Activated CD8-positive, alpha-beta T cell treated with anti-CD3 and anti-CD28 coated beads for 36 hours (primary cell): Measurements from ENCODE around the gene COX8A. TPM values are rescaled to one million over a fixed set of nuclear protein-coding genes. Genes with fewer than 3 reads are reported as not detected.
A peak's percentile ranks its signal among the peaks of the same experiment; 100 is the strongest.

Experiments
- ATAC-seq: fragments of 200-7000 bp; cut with Tn5 transposase; one replicate; pipeline ENCODE4 v1.10.0; 2021; ENCODE audit warnings: mild to moderate bottlenecking, moderate library complexity
- CTCF ChIA-PET: fragments of 350-600 bp; sonication (Branson Sonifier 250); formaldehyde crosslinking; loops from one replicate; lab custom pipeline; 2021; ENCODE audit warnings: antibody characterized with exemption; lab: Charles Lee
- POLR2A ChIA-PET: fragments of 350-600 bp; sonication (Branson Sonifier 250); formaldehyde crosslinking; loops from one replicate; lab custom pipeline; 2021; ENCODE audit warnings: antibody characterized with exemption; lab: Charles Lee
- DNase-seq: peaks from one replicate; pipeline ENCODE4 v3.0.0-alpha.2; 2020
- H3K27ac Mint-ChIP-seq: one replicate; pipeline ENCODE4 v1.8.0; 2021; ENCODE audit warnings: mild to moderate bottlenecking, mixed read lengths
- H3K27me3 Mint-ChIP-seq: one replicate; pipeline ENCODE4 v1.8.0; 2021; ENCODE audit warnings: mixed read lengths
- H3K36me3 Mint-ChIP-seq: one replicate; pipeline ENCODE4 v1.8.0; 2021; ENCODE audit warnings: low read depth, mixed read lengths
- H3K4me1 Mint-ChIP-seq: one replicate; pipeline ENCODE4 v1.8.0; 2021; ENCODE audit warnings: low read depth, mixed read lengths
- H3K4me3 Mint-ChIP-seq: one replicate; pipeline ENCODE4 v1.8.0; 2021; ENCODE audit warnings: mild to moderate bottlenecking, moderate library complexity, mixed read lengths
- H3K9me3 Mint-ChIP-seq: one replicate; pipeline ENCODE4 v1.8.0; 2021; ENCODE audit warnings: mixed read lengths
- intact Hi-C: fragments of 100-400 bp; cut with micrococcal nuclease; formaldehyde crosslinking; loops from one replicate; pipeline ENCODE4 v1.10.0; 2022
- total RNA-seq, 2 experiments: library from RNA; stranded (reverse); gene quantifications; one replicate each; pipeline ENCODE4 v1.2.3, GENCODE V29; 2021
- TF ChIP-seq, protein P1 (sequence below): fragments of 200-600 bp; IDR thresholded peaks from one replicate; pipeline ENCODE4 v1.8.0; 2022; ENCODE audit warnings: antibody characterized with exemption, mild to moderate bottlenecking

The COX8A gene
- total RNA-seq, 2 experiments from 2014 or later, result 436 to 497 TPM

DNA sequence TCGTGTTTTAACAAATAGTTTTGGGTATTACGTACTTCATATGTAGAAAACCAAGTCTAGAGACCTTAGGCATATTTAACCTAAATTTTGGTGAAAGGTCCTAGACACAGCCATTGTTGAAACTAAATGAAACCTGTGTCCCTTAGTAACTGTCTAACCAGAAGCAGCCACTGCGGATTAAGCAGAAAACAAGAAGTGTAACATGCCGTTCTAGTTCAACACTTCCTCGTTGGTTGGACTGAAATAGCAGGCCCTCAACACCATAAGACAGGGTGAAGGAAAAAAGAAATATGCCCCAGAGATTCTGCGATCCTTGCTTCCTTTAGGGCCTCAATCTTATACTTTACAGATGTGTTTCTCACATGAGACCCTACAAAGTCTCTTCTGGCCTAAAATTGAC lies 33.6 kb upstream of the COX8A start:
- intact Hi-C loops, result no loop called here
- TF ChIP-seq, protein P1, sequence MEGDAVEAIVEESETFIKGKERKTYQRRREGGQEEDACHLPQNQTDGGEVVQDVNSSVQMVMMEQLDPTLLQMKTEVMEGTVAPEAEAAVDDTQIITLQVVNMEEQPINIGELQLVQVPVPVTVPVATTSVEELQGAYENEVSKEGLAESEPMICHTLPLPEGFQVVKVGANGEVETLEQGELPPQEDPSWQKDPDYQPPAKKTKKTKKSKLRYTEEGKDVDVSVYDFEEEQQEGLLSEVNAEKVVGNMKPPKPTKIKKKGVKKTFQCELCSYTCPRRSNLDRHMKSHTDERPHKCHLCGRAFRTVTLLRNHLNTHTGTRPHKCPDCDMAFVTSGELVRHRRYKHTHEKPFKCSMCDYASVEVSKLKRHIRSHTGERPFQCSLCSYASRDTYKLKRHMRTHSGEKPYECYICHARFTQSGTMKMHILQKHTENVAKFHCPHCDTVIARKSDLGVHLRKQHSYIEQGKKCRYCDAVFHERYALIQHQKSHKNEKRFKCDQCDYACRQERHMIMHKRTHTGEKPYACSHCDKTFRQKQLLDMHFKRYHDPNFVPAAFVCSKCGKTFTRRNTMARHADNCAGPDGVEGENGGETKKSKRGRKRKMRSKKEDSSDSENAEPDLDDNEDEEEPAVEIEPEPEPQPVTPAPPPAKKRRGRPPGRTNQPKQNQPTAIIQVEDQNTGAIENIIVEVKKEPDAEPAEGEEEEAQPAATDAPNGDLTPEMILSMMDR, result no peak
- Mint-ChIP-seq H3K4me1 (peaks cover 29% of the 10 kb centered on the region), H3K36me3 (no peaks in the 10 kb centered on the region), H3K9me3 (no peaks in the 10 kb centered on the region), H3K27ac (no peak overlapping the region), H3K27me3 (no peaks in the 10 kb centered on the region), H3K4me3 (peak overlapping the region; percentile 79)
- ATAC-seq (no peak), DNase-seq (no peak)
- POLR2A ChIA-PET, result no interaction called here
- CTCF ChIA-PET, result no interaction called here

DNA sequence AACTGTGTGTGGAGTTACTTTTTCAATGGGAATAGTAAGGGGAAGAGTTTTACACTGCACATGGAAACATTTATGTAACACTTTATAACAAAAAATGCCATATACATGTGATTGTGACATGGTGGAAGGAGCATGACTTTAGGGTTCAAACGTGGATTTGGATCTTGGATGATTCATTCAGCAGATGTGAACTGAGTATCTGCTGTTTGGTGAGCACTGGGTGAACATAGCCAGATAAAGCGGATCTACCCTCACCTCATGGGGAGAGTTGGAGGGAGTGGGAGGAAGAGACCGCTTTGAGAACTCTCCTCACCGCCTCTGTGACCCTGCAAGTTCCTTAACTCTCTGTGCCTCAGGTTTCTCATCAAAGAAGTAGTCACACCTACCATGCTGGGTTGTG lies 32.5 kb upstream of the COX8A start:
- Mint-ChIP-seq H3K27ac (no peak overlapping the region), H3K27me3 (no peaks in the 10 kb centered on the region), H3K4me3 (no peak overlapping the region), H3K9me3 (no peaks in the 10 kb centered on the region), H3K36me3 (peaks cover 6% of the 10 kb centered on the region), H3K4me1 (peaks cover 29% of the 10 kb centered on the region)
- TF ChIP-seq, protein P1, result no peak
- ChIA-PET CTCF (interaction anchor here (1.0 to 8.8 kb wide), 3 partner anchors 10 to 106 kb away, joined by 3 to 146 read pairs (median 3); partner anchors contain the start of gene MARK2), POLR2A (no interaction called here)
- no peak for DNase-seq
- intact Hi-C loops, result no loop called here
- ATAC-seq, result no peak

DNA sequence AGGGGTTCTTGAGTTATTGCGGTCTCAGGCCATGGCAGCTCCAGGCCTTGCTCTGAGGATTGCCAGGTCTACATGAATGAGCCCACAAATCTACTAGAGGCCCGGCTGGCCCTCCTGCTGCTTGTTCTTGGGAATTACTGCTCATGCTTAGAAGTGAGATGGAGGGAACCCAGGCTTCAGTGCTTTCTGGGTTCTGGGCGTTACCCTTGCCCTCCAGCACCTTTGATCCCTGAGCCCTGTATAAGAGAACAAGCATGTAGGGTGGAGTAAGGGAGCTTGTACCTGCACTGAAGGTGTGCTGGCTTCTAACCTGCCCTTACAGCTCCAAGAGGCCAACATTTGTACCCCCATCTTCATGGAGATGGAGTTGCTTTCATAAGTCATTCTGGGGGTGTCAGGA lies 31.6 kb upstream of the COX8A start:
- POLR2A ChIA-PET, result no interaction called here
- DNase-seq (no peak), ATAC-seq (no peak)
- Mint-ChIP-seq H3K9me3 (no peaks in the 10 kb centered on the region), H3K36me3 (peaks cover 7% of the 10 kb centered on the region), H3K4me1 (peaks cover 28% of the 10 kb centered on the region), H3K4me3 (no peak overlapping the region), H3K27me3 (no peaks in the 10 kb centered on the region), H3K27ac (no peak overlapping the region)
- intact Hi-C loops, result no loop called here
- CTCF ChIA-PET, result interaction anchor here (1.0 to 8.8 kb wide), 3 partner anchors 11 to 107 kb away, joined by 3 to 146 read pairs (median 3); partner anchors contain the start of gene MARK2
- TF ChIP-seq, protein P1, result no peak

DNA sequence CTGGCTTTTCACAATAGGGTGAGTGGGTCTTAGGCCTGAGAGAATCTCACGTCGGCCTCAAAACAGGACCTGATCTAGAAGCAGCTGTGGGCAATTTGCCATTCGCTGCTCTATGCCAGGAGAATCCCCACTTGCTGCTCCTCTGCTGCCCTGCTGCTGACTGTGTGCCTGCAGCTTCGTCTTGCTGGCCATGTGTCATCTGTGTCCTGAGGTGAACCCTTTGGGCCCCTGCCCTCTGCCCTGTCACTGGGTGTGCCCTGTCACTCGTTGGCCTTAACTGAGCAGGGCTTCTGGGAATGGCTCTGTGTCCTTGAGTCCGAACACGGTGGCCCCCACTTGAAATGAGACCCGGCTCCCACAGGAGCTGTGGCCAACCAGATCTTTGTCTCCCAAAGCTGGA lies 29.4 kb upstream of the COX8A start:
- DNase-seq (no peak), ATAC-seq (no peak)
- no peaks in the 10 kb centered on the region for H3K27me3 Mint-ChIP-seq
- H3K9me3 Mint-ChIP-seq, result no peaks in the 10 kb centered on the region
- no peak overlapping the region for H3K4me3 Mint-ChIP-seq
- intact Hi-C loops, result loop anchor here (2.0 kb wide), 1 partner anchor 108 kb away; no protein-coding TSS in a partner anchor
- CTCF ChIA-PET, result interaction anchor here (0.8 to 8.8 kb wide), 24 partner anchors 10 to 205 kb away, joined by 3 to 146 read pairs (median 5); partner anchors contain the start of genes MARK2 and ZFTA
- TF ChIP-seq, protein P1, result no peak
- H3K36me3 Mint-ChIP-seq, result peaks cover 7% of the 10 kb centered on the region
- no peak overlapping the region for H3K27ac Mint-ChIP-seq
- POLR2A ChIA-PET, result interaction anchor here (1.2 to 1.6 kb wide), 2 partner anchors 23 to 40 kb away, joined by 3 read pairs; no protein-coding TSS in a partner anchor
- H3K4me1 Mint-ChIP-seq, result peaks cover 17% of the 10 kb centered on the region

DNA sequence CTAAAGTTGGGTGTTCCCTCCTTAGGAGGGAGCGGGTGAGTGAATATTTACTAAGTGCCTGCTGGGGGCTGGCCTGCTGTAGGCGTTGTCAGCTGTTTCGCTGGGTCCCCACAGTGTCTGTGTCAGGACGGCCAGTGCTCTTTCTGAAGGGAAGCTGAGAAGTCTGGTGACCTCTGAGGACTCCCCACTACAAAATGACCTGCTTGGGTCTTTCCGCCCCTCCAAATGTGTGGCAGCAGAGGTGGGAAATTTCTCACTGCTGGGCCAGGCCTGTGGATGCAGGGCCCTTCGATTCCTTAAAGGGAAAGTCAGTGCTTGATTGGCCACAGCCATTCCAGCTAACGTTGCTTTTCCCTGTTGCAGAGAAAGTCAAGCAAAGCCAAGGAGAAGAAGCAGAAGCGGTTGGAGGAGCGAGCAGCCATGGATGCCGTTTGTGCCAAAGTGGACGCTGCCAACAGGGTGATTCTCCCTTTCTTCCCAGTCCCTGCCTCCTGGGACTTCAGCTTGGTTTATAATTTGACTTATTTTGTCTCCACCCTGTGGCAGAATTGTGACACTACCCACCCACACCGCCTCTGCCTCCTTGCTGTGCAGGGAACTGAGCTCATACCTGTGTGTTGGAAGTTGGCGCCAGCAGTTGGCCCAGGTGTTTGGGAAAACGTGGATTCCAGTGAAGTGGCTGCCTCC lies 28.8 kb upstream of the COX8A start:
- peak; percentile 84 for ATAC-seq
- ChIA-PET CTCF (interaction anchor here (0.5 to 8.8 kb wide), 36 partner anchors 9 to 279 kb away, joined by 3 to 146 read pairs (median 4); partner anchors contain the start of genes COX8A, MARK2 and ZFTA), POLR2A (interaction anchor here (1.2 kb wide), 1 partner anchor 40 kb away, joined by 3 read pairs; no protein-coding TSS in a partner anchor)
- TF ChIP-seq, protein P1, result peak; percentile 71
- Mint-ChIP-seq H3K4me1 (peaks cover 13% of the 10 kb centered on the region), H3K36me3 (peaks cover 7% of the 10 kb centered on the region), H3K27me3 (no peaks in the 10 kb centered on the region), H3K4me3 (no peak overlapping the region), H3K27ac (no peak overlapping the region), H3K9me3 (no peaks in the 10 kb centered on the region)
- peak; percentile 72 for DNase-seq
- intact Hi-C loops, result loop anchor here (2.0 kb wide), 1 partner anchor 109 kb away; no protein-coding TSS in a partner anchor
